HS-5 (cell line): ENCODE data around the gene RBM45.
A peak's percentile ranks its signal among the peaks of the same experiment; 100 is the strongest.
"Not testable (repeated sequence)": the region's sequence is repeated elsewhere in the genome, so short reads cannot be mapped to it uniquely, and the experiment has no call there.

ENCODE experiments used
- DNase-seq: peaks from one replicate; pipeline ENCODE4 v3.0.0-alpha.2; 2012; ENCODE audit warnings: low read depth

Gene RBM45, protein sequence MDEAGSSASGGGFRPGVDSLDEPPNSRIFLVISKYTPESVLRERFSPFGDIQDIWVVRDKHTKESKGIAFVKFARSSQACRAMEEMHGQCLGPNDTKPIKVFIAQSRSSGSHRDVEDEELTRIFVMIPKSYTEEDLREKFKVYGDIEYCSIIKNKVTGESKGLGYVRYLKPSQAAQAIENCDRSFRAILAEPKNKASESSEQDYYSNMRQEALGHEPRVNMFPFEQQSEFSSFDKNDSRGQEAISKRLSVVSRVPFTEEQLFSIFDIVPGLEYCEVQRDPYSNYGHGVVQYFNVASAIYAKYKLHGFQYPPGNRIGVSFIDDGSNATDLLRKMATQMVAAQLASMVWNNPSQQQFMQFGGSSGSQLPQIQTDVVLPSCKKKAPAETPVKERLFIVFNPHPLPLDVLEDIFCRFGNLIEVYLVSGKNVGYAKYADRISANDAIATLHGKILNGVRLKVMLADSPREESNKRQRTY

GRCh38 chr2:178112202-178113152 is at the start of gene RBM45:
RBM45 (plus strand) TSS chr2:178112437; CDS start chr2:178112547, 110 bp downstream.
- peak; percentile 79 for DNase-seq

DNA sequence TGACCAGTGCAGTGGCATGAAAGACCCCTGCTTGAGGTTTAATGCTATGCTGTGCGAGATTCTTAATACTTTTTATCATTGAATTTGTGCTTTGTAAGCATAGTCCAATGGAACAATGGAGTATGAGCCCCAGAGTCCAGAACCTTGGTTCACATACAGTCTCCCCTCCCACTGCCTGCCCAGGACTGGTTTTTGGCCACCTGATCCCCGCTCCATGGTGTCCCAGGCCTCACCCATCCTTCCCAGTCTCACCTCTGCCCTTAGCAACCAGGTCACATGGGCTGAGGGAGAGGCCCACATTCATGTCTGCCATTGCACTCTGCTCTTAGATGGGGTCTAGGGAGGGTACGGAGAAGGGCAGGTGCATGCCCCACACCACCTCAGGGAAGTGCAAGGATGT is 45.9 kb upstream of the RBM45 start:
- no peak for DNase-seq

- DNase-seq = no peak
These were observed 45.2 kb upstream of the RBM45 start for GRCh38 chr2:178066890-178067669.

GRCh38 chr2:178068823-178069454 is 43.3 kb upstream of the RBM45 start:
- DNase-seq = no peak

DNA sequence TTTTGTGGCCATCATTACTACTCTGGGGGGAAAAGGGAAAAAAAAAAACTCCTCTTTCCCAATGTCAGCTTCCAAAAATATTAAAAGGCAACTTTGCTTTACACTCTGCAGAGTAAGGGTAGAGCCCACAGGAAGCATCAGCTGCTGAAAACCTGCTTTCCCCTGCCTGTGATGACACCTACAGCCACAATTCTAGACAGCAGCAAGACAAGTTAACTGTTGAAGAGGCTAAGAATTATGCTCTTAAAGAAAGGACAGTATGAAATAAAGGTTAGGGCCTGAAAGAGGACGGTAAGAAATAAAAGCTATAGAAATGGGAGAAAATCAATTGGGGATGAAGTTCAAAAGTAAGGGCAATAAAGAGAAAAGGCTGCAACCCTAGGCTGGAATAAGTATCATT is 42.7 kb upstream of the RBM45 start:
- DNase-seq = no peak

DNA sequence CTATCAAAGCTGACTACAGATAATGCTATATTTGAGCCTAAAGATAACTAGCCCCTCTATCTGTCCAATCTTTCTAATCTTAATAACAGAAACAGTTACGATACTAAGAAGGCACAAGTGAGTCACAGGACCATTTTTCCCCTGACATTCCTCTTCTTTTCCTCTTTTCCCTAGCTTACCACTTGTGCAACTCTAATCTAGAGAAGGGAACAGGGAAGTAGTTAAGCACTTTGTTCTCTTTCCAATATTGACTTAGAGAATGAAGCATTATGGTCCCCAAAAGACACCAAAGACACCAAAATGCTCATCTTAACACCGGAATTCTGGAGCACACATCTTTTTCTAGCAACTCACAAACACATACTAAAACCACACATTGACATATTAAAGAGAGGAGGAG is 41.4 kb upstream of the RBM45 start:
- DNase-seq = no peak

GRCh38 chr2:178072000-178072382 is 40.2 kb upstream of the RBM45 start:
- no peak for DNase-seq

DNA sequence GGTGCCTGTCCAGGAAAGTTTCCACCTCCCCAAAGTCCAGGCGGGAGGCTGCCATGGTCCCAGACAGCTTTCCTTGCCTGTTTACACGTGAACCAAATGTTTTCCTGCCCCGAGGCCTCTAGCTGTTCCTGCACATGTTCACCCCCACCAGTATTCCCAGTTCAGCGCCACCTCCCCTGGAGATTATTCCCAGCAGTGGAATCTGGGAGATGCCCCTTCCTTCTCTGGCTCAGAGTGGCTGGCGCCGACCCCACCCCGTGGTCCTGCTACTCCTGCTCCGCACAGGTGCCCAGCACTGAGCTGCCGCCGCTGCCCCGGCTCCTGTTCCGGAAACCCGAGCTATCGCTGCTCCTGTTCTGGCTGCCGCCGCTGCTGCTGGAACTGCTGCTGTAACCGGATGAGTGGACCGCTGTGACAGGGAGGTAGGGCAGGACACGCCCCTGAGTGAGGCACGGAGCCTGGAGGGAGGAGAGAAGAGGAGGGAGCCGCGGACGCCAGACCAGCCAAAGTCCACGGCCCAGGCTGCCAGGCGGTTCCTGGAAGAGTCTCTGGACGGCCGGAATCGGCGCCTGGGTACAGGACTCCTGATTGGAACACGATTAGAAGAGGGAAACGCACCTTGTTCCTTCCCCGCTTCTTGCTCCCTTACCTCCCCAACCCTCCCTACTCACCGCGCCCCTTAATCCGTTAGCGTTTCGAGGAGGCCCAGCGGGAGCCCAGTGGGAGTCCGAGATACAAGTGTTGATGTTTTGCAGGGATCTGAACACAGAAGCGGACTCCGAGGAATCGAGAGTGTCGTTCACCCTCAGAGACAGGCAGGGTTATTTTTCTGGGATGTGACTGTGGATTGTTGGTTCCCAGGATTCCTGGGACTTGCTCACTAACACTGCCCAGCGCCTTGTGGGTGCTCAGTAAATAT is 39.6 kb upstream of the RBM45 start, which contains the start of gene PDE11A:
Gene PDE11A (minus strand): TSS at position 395 of the 919 bp plus-strand sequence. CDS start 340 bp downstream, at position 55.
- peak; percentile 57 for DNase-seq

DNA sequence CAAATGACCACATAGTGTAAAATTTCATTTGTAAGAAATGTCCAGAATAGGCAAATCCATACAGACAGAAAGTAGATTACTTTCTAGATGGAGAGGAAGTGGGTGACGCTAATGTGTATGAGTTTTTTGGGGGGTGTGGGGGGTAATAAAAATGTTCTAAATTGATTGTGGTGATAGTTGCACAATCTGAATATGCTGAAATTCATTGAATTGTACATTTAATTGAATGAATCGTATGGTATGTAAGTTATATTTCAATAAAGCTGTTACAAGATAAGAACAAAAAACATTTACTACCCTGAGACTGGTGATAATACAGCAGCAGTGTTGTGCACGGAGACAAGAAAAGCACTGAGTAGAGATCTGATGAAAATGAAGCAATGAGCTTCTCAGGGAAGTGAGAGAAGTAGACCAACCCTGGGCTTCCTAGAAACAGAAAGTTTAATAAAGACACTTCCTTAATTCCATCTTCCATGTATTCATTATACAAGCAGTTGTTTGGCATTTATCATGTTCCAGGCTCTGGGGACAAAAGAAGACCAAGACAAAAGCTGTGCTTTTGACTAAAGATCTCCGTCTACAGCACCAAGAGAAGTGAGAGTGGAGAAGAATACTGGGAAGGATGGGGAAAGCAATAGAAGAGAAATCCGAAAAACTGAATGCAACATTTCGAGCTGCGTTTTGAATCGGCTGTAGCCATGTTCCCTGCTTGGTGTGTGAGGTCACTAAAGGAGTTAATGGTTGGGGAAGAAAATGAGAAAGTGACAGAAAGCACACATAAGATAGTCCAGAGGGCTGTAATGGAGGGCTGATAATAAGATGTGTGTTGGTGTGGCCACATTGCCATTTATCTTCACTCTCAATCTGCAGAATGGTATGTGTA is 37.9 kb upstream of the RBM45 start:
- DNase-seq = peak; percentile 22

DNA sequence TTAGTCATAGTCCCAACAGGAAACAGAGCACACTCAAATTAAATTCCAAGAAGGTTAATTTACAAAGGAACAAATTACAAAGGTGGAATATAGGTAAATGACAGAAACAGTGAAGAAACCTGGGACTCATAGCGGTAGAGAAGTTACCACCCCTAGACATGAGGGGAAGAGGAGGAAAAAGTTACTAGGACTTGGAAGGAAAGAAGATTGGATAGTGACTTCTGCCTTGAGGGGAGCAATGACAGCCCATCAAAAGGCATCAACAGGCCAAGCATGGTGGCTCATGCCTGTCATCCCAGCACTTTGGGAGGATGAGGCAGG is 37.3 kb upstream of the RBM45 start:
- no peak for DNase-seq

- DNase-seq = no peak
These were observed 36.1 kb upstream of the RBM45 start for GRCh38 chr2:178076130-178076529.

DNA sequence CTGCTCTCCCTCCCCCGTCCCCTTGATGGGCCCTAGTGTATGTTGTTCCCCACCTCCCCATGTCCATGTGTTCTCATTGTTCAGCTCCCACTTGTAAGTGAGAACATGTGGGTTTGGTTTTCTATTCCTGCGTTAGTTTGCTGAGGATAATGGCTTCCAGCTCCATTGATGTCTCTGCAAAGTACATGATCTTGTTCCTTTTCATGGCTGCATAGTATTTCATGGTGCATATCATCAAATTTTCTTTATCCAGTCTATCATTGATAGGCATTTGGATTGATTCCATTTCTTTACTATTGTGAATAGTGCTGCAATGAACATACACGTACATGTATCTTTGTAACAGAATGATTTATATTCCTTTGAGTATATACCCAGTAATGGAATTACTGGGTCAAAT is 33.0 kb upstream of the RBM45 start:
- not testable (repeated sequence) for DNase-seq

GRCh38 chr2:178082408-178083045 is 29.7 kb upstream of the RBM45 start:
- DNase-seq = no peak

DNA sequence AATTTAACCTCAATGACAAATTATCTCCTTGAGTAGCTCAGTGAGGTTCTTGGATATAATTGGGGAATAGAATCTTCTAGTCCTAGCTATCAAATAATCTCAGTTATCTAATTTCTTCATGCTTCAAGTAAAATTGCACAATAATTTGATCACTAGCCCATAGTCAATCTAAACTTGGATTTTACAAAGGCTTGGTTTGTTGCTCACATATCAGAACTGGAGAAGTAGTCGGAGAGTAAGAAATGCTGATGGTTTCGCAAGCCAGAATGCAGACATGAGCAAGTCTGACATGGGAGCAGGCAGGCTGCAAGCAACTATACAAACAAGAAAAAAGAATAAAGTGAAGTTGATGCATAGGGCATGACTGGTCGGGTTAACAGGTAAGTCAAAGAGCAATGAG is 28.0 kb upstream of the RBM45 start:
- DNase-seq = no peak

DNA sequence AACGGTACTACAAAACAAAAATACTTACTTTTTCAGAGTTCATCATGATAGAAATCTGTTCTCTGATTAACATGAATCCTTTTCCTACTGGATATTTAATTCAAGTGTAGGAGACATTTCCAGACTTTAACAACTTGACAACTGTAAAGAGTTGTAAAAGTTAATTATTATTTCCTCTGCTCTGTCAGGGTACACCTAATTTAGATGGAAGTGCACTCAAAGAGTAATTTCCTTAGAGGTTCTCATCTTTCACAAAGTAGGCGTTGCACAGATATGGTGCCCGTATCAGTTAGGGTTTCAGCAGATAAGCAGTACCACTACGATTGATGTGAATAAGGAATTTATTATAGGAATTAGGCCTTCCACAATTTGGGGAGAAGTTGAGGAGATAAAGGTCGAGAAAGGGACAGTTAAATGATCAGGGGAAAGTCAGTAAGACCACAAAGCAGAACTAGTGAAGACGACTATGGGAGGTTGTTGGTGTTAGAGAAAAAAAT is 23.4 kb upstream of the RBM45 start:
- DNase-seq = no peak

DNA sequence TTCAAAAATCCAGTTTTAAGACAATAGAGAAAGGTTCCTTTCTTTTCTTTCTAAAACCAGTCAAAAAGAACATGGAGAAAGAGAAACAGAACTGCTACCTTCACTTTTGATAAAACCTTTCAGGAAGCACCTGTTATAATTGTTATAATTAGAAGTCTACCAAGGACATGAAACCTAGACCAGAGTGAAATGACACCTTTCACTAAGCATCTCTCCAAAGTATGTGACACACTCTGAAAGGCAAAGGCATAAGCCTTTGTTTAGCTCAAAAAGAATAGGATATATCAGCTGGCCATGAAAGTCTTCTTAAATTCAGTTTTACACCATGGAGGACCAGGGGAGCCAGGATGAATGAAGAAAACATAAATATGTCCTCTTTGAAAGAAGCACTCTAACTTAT is 18.8 kb upstream of the RBM45 start:
- no peak for DNase-seq

- DNase-seq = no peak
These were observed 10.7 kb upstream of the RBM45 start for GRCh38 chr2:178101321-178102079.

- no peak for DNase-seq
These were observed 6.7 kb upstream of the RBM45 start for GRCh38 chr2:178105566-178105965.
